Cerebellar nuclear complex (tissue), 1 donor: ENCODE results near the gene UBR7.
A peak's percentile ranks its signal among the peaks of the same experiment; 100 is the strongest.
"Not testable (repeated sequence)": the region's sequence is repeated elsewhere in the genome, so short reads cannot be mapped to it uniquely, and the experiment has no call there.

ENCODE experiments used
- DNase-seq, 2 experiments: peaks; one replicate each; lab custom pipeline; 2025; lab: John Stamatoyannopoulos, UW

The UBR7 gene

GRCh38 chr14:93206793-93207467 is at the start of gene UBR7, which contains the start of gene GON7:
Gene UBR7 (plus strand): TSS chr14:93207256. CDS start chr14:93207292, 36 bp downstream.
Gene GON7 (minus strand): TSS chr14:93207065. CDS start chr14:93207037, 28 bp downstream.
- DNase-seq = peak; percentile 74 to 97

GRCh38 chr14:93158349-93158748 is 48.7 kb upstream of the UBR7 start:
- DNase-seq = not testable (repeated sequence)

- not testable (repeated sequence) for DNase-seq
Observed at GRCh38 chr14:93159625-93160352, 47.3 kb upstream of the UBR7 start.

GRCh38 chr14:93160353-93160801 is 46.7 kb upstream of the UBR7 start:
- DNase-seq = no peak

GRCh38 chr14:93161411-93161940 is 45.6 kb upstream of the UBR7 start:
- DNase-seq = no peak

GRCh38 chr14:93163564-93163963 is 43.5 kb upstream of the UBR7 start:
- DNase-seq = no peak

- not testable (repeated sequence) for DNase-seq
Observed at GRCh38 chr14:93165271-93166265, 41.5 kb upstream of the UBR7 start.

GRCh38 chr14:93168610-93169009 is 38.4 kb upstream of the UBR7 start:
- not testable (repeated sequence) for DNase-seq

- DNase-seq = not testable (repeated sequence)
Observed at GRCh38 chr14:93169619-93170018, 37.4 kb upstream of the UBR7 start.

- not testable (repeated sequence) for DNase-seq
Observed at GRCh38 chr14:93170141-93170540, 36.9 kb upstream of the UBR7 start.

GRCh38 chr14:93171376-93171775 is 35.7 kb upstream of the UBR7 start:
- no peak for DNase-seq

- no peak for DNase-seq
Observed at GRCh38 chr14:93173943-93174395, 33.1 kb upstream of the UBR7 start.

GRCh38 chr14:93174731-93175130 is 32.3 kb upstream of the UBR7 start:
- DNase-seq = not testable (repeated sequence)

- DNase-seq = no peak
Observed at GRCh38 chr14:93175492-93175891, 31.6 kb upstream of the UBR7 start.

- no peak for DNase-seq
Observed at GRCh38 chr14:93183596-93184317, 23.3 kb upstream of the UBR7 start.

- DNase-seq = peak in 1 of 2 experiments; percentile 55
Observed at GRCh38 chr14:93184391-93185348, 22.4 kb upstream of the UBR7 start, which contains the start of the genes LYSET and MOAP1. Gene LYSET (plus strand): TSS chr14:93185317. CDS start chr14:93185406, 89 bp downstream. Gene MOAP1 (minus strand): TSS chr14:93184897. CDS start chr14:93184242, 655 bp downstream.

GRCh38 chr14:93185349-93185720 is 21.7 kb upstream of the UBR7 start:
- no peak for DNase-seq

GRCh38 chr14:93186466-93186865 is 20.6 kb upstream of the UBR7 start:
- DNase-seq = no peak

GRCh38 chr14:93186956-93187355 is 20.1 kb upstream of the UBR7 start:
- no peak for DNase-seq
